Endothelial cell of umbilical vein (primary cell): ENCODE results near the gene SLC41A3. TPM values are rescaled to one million over a fixed set of nuclear protein-coding genes. Genes with fewer than 3 reads are reported as not detected.

Experiments
- BruUV-seq: library from RNA; stranded (reverse); fragments of 400-500 nt; replicated peaks from 2 replicates; lab custom pipeline; 2021; lab: Mats Ljungman, UMichigan
- CTCF ChIA-PET: fragments of 300-600, 350-600 bp; sonication (Branson Sonifier 250); formaldehyde crosslinking; loops from one replicate; lab custom pipeline; 2021; ENCODE audit warnings: antibody characterized with exemption, inconsistent platforms; lab: Charles Lee
- POLR2A ChIA-PET: fragments of 300-600, 350-600 bp; sonication (Branson Sonifier 250); formaldehyde crosslinking; loops from one replicate; lab custom pipeline; 2021; ENCODE audit warnings: antibody characterized with exemption, inconsistent platforms; lab: Charles Lee
- DNase-seq: peaks from one replicate; pipeline ENCODE4 v3.0.0-alpha.2; 2011; ENCODE audit warnings: low read depth, low spot score
- FAIRE-seq: peaks from 2 replicates; lab custom pipeline; 2011; peaks lifted over from hg19 to GRCh38; lab: Jason Lieb, UNC
- H2AFZ ChIP-seq: 2 replicates; pipeline ENCODE4 v1.6.0; 2012; ENCODE audit warnings: low read depth, low read length, control low read depth, inconsistent platforms
- H3K27ac ChIP-seq: 2 replicates; pipeline ENCODE4 v1.5.1; 2011; ENCODE audit warnings: low read depth, mild to moderate bottlenecking, control low read depth, low read length, moderate library complexity; ENCODE audit not compliant: insufficient read depth
- H3K27me3 ChIP-seq, 2 experiments: 2 replicates each; pipeline versions ENCODE4 v1.6.0 to v1.6.1; 2011; ENCODE audit warnings: low read length in 2 of 2, mixed read lengths in 1 of 2; ENCODE audit not compliant: control insufficient read depth in 2 of 2, insufficient read depth in 2 of 2
- H3K36me3 ChIP-seq, 2 experiments: 2 replicates in 1 of 2; 3 replicates in 1 of 2; pipeline ENCODE4 v1.5.1; 2011; ENCODE audit warnings: low read length in 2 of 2, mild to moderate bottlenecking in 1 of 2, moderate library complexity in 1 of 2; ENCODE audit not compliant: control insufficient read depth in 2 of 2, insufficient read depth in 2 of 2; ENCODE audit errors: extremely low read depth in 1 of 2
- H3K4me1 ChIP-seq: 3 replicates; pipeline ENCODE4 v1.5.1; 2011; ENCODE audit warnings: mild to moderate bottlenecking, low read length; ENCODE audit not compliant: control insufficient read depth, insufficient read depth; ENCODE audit errors: extremely low read depth
- H3K4me2 ChIP-seq: 2 replicates; pipeline ENCODE4 v1.6.1; 2011; ENCODE audit warnings: low read length, control low read depth, mixed read lengths; ENCODE audit not compliant: insufficient read depth
- H3K4me3 ChIP-seq, 3 experiments: fragments of 200-600 bp in 1 of 3; sonication (generic), shearing (Covaris generic) in 1 of 3; replicated peaks in 1 of 3; 2 replicates each; pipeline ENCODE4 v1.5.1; 2011 to 2016; ENCODE audit warnings: control low read depth in 3 of 3, low read length in 3 of 3, mild to moderate bottlenecking in 2 of 3, inconsistent platforms in 1 of 3, low read depth in 1 of 3, moderate library complexity in 1 of 3; ENCODE audit not compliant: insufficient read depth in 1 of 3
- H3K79me2 ChIP-seq: 2 replicates; pipeline ENCODE4 v1.6.0; 2012; ENCODE audit warnings: low read length, inconsistent platforms; ENCODE audit not compliant: control insufficient read depth, insufficient read depth
- H3K9ac ChIP-seq: replicated peaks from 2 replicates; pipeline ENCODE3; 2011; ENCODE audit warnings: low read length, control low read depth; ENCODE audit not compliant: insufficient read depth; ENCODE audit errors: extremely low read depth
- H3K9me1 ChIP-seq: replicated peaks from 3 replicates; pipeline ENCODE4 v1.6.0; 2011; ENCODE audit warnings: mild to moderate bottlenecking, low read length; ENCODE audit not compliant: control insufficient read depth, insufficient read depth; ENCODE audit errors: extremely low read depth
- H3K9me3 ChIP-seq: replicated peaks from 2 replicates; pipeline ENCODE4 v1.5.1; 2012; ENCODE audit warnings: low read length, inconsistent platforms; ENCODE audit not compliant: control insufficient read depth, insufficient read depth
- H4K20me1 ChIP-seq: replicated peaks from 2 replicates; pipeline ENCODE3; 2011; ENCODE audit warnings: mild to moderate bottlenecking, low read length; ENCODE audit not compliant: control insufficient read depth, insufficient read depth; ENCODE audit errors: extremely low read depth
- CTCF ChIP-seq, 2 donors: IDR thresholded peaks; 1 replicate in 1 of 2; 2 replicates in 1 of 2; pipeline ENCODE4 v1.5.1; 2011; ENCODE audit warnings: low read length in 2 of 2, mild to moderate bottlenecking in 2 of 2, moderate library complexity in 2 of 2, control low read depth in 1 of 2, inconsistent platforms in 1 of 2, low read depth in 1 of 2; ENCODE audit not compliant: insufficient read depth in 1 of 2; ENCODE audit errors: extremely low read depth in 1 of 2
- EZH2 ChIP-seq: IDR thresholded peaks from 2 replicates; pipeline ENCODE4 v1.6.1; 2012; ENCODE audit warnings: borderline replicate concordance, low read depth, mild to moderate bottlenecking, moderate library complexity, low read length, inconsistent platforms; ENCODE audit not compliant: severe bottlenecking
- FOS ChIP-seq: IDR thresholded peaks from 2 replicates; pipeline ENCODE4 v1.6.1; 2011; ENCODE audit warnings: mild to moderate bottlenecking, low read length, moderate library complexity, borderline replicate concordance; ENCODE audit not compliant: insufficient read depth
- GATA2 ChIP-seq: IDR thresholded peaks from 2 replicates; pipeline ENCODE4 v1.7.0; 2011; ENCODE audit warnings: low read depth, mild to moderate bottlenecking, moderate library complexity, mixed read lengths, low read length; ENCODE audit not compliant: insufficient read length, insufficient read depth
- JUN ChIP-seq: IDR thresholded peaks from 2 replicates; pipeline ENCODE4 v1.6.1; 2011; ENCODE audit warnings: borderline replicate concordance, low read depth; ENCODE audit not compliant: insufficient read length, insufficient read depth
- MAX ChIP-seq: IDR thresholded peaks from 2 replicates; pipeline ENCODE4 v1.6.1; 2011; ENCODE audit not compliant: insufficient read depth, insufficient read length
- MYC ChIP-seq: IDR thresholded peaks from one replicate; pipeline ENCODE4 v1.6.1; 2011; ENCODE audit warnings: mild to moderate bottlenecking, low read depth, low read length
- POLR2A ChIP-seq: IDR thresholded peaks from 2 replicates; pipeline ENCODE4 v1.6.1; 2012; ENCODE audit warnings: low read depth, mild to moderate bottlenecking, control low read depth, low read length
- POLR2AphosphoS5 ChIP-seq: IDR thresholded peaks from 2 replicates; pipeline ENCODE4 v1.6.1; 2012; ENCODE audit warnings: low read depth, mild to moderate bottlenecking, control low read depth, low read length, moderate library complexity; ENCODE audit not compliant: insufficient read depth
- dilution Hi-C: fragments of 300-500 bp; cut with MboI; formaldehyde crosslinking; loops from one replicate; pipeline ENCODE4 v1.15.0; 2019; ENCODE audit warnings: low sequenced_read_pairs; ENCODE audit not compliant: extremely low pct_ligation_motif_present
- intact Hi-C: fragments of 100-400 bp; cut with micrococcal nuclease; formaldehyde crosslinking; loops from one replicate; pipeline ENCODE4 v1.10.0; 2022
- polyA plus RNA-seq, 4 experiments: library from polyadenylated mRNA; depleted of rRNA in 3 of 4; stranded (reverse) in 3 of 4; unstranded in 1 of 4; fragments of >200 nt; gene quantifications; 2 replicates each; pipeline versions ENCODE4 v1.2.1 to v1.2.3, GENCODE V29; 2011 to 2012; ENCODE audit warnings: missing spikeins in 1 of 4
- total RNA-seq: library from RNA; stranded (reverse); gene quantifications from 2 replicates; pipeline ENCODE4 v1.2.3, GENCODE V29; 2021

SLC41A3 gene
- total and polyA plus RNA-seq, 2 donors (not counting 3 experiments of a cell fraction or from before 2014, with no cell fraction given) = 52.5 to 118 TPM

GRCh38 chr3:126017362-126017761, 66.6 kb downstream of the SLC41A3 start:
- no peaks in the 10 kb centered on the region for H3K9me3 ChIP-seq
- no peaks in the 10 kb centered on the region for H3K27me3 ChIP-seq
- POLR2A ChIA-PET = no interaction called here
- TF ChIP-seq MYC = no peak
- TF ChIP-seq JUN = no peak
- TF ChIP-seq GATA2 = no peak
- no peak for TF ChIP-seq POLR2A
- no peak for TF ChIP-seq POLR2AphosphoS5
- TF ChIP-seq CTCF (IDR thresholded peaks at IDR 0.05; ENCODE audit: extremely low read depth in 1 of 2, insufficient read depth in 1 of 2, low read depth in 1 of 2, low read length in 2 of 2) = no peak
- TF ChIP-seq EZH2 = no peak
- no peak for TF ChIP-seq MAX
- TF ChIP-seq FOS = no peak
- intact Hi-C loops (no loop called here), dilution Hi-C loops (no loop called here)
- CTCF ChIA-PET = no interaction called here
- H3K4me3 ChIP-seq = no peak overlapping the region
- peaks cover 0 to 7% of the 10 kb centered on the region in 2 experiments for H3K36me3 ChIP-seq
- H3K4me2 ChIP-seq = no peak overlapping the region
- no peaks in the 10 kb centered on the region for H3K9me1 ChIP-seq
- no peak overlapping the region for H3K9ac ChIP-seq
- H4K20me1 ChIP-seq = no peaks in the 10 kb centered on the region
- no peaks in the 10 kb centered on the region for H3K4me1 ChIP-seq
- DNase-seq (no peak), FAIRE-seq (no peak)
- no peaks in the 10 kb centered on the region for H3K79me2 ChIP-seq
- H3K27ac ChIP-seq = no peak overlapping the region
- no TSS peak for BruUV-seq
- H2AFZ ChIP-seq = no peak overlapping the region
